NCI-H2107 treated with DMSO at 0.1 percent for 48 hours (cell line): ENCODE measurements around the gene PAM.

Experiments
- DNase-seq: peaks from one replicate; lab custom pipeline; 2025; ENCODE audit not compliant: unreplicated experiment; lab: John Stamatoyannopoulos, UW

Gene PAM

GRCh38 chr5:102754767-102755431 lies at the start of gene PAM:
Gene PAM, plus strand, starts transcription at chr5:102755305. Its CDS starts 110,891 bp downstream, at chr5:102866196.
- peak; percentile 16 for DNase-seq

- DNase-seq: no peak
These were observed 43.4 kb upstream of the PAM start for GRCh38 chr5:102711525-102712385.

GRCh38 chr5:102713278-102713677 lies 41.8 kb upstream of the PAM start:
- DNase-seq: no peak

- no peak for DNase-seq
These were observed 41.3 kb upstream of the PAM start for GRCh38 chr5:102713682-102714231.

- no peak for DNase-seq
These were observed 39.9 kb upstream of the PAM start for GRCh38 chr5:102715082-102715807.

GRCh38 chr5:102716017-102716416 lies 39.1 kb upstream of the PAM start:
- no peak for DNase-seq

- DNase-seq: no peak
These were observed 36.3 kb upstream of the PAM start for GRCh38 chr5:102718819-102719218.

- no peak for DNase-seq
These were observed 35.2 kb upstream of the PAM start for GRCh38 chr5:102719886-102720285.

GRCh38 chr5:102720969-102721368 lies 34.1 kb upstream of the PAM start:
- DNase-seq: no peak

GRCh38 chr5:102722931-102723330 lies 32.2 kb upstream of the PAM start:
- DNase-seq: no peak

- DNase-seq: no peak
These were observed 23.4 kb upstream of the PAM start for GRCh38 chr5:102731693-102732092.

- DNase-seq: no peak
These were observed 21.6 kb upstream of the PAM start for GRCh38 chr5:102733534-102733933.

- DNase-seq: no peak
These were observed 17.9 kb upstream of the PAM start for GRCh38 chr5:102737161-102737560.

GRCh38 chr5:102737805-102738469 lies 17.2 kb upstream of the PAM start:
- DNase-seq: no peak

- DNase-seq: no peak
These were observed 14.6 kb upstream of the PAM start for GRCh38 chr5:102740515-102740914.

- DNase-seq: no peak
These were observed 12.9 kb upstream of the PAM start for GRCh38 chr5:102742215-102742614.

- no peak for DNase-seq
These were observed 11.2 kb upstream of the PAM start for GRCh38 chr5:102743900-102744299.

GRCh38 chr5:102747386-102748166 lies 7.5 kb upstream of the PAM start:
- DNase-seq: no peak

GRCh38 chr5:102749416-102750030 lies 5.6 kb upstream of the PAM start:
- DNase-seq: peak; percentile 52
